ENCODE results near the gene IRAG1.

DNA sequence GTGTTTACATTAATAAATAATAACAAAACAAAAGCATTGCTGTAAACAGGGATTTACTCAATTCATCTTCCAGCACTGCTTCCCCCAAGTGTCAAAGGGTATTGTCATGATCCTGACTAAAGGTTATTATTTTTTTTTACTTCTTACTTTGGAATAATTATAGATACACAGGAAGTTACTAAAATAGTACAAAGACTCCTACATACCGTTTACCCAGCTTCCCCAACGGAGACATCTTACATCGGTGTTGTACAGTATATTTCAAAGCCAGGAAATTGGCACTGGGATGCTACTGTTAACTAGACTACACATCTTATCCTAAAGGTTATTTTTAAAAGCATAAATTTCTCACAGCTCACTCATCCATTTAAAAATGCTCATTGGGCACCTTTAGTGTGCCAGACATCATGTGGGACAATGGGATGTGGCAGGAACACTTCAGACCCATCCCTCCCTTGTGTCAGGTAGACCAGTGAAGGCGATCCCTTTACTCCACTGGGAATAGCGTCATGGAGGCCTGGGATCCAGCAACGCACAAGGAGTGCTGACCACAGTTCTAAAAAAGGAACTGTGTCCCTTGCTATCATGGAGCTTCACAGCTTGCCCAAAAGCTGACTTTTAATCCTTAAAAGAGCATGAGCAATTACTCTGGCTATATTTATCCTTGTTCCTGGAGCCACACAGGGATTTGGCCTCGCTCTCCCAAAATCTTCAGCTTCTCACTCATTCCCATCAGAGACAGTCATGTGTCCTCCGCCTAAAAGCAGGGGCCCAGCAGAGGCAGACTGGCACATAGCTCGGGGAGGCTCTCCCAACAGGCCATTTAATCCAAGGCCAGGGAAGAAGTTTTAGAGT, 3.1 kb upstream of the IRAG1 start:
- no peak for TF ChIP-seq CTCF (conservative IDR thresholded peaks at IDR 0.05; ENCODE audit: low read length)
- TF ChIP-seq EZH2phosphoT487 (IDR thresholded peaks at IDR 0.05; ENCODE audit: borderline replicate concordance, low read depth, low read length) = no peak

All from OCI-LY7 (cell line).